Loucy (cell line): ENCODE data around the gene KLF3.

Source experiments
- CTCF ChIP-seq: fragments of 200-600 bp; sonication (generic); conservative IDR thresholded peaks from 2 replicates; pipeline ENCODE4 v1.5.1; 2014; ENCODE audit warnings: mild to moderate bottlenecking, antibody characterized with exemption, low read length
- EZH2phosphoT487 ChIP-seq: fragments of 200-600 bp; IDR thresholded peaks from 2 replicates; pipeline ENCODE4 v1.6.1; 2018; ENCODE audit warnings: antibody characterized with exemption, mild to moderate bottlenecking, moderate library complexity, borderline replicate concordance

- TF ChIP-seq CTCF (no peak), EZH2phosphoT487 (no peak)
Measured at GRCh38 chr4:38661371-38661770, 2.6 kb upstream of the KLF3 start.
